A673 (cell line): Measurements from ENCODE around the gene ITIH1. TPM values are rescaled to one million over a fixed set of nuclear protein-coding genes. Genes with fewer than 3 reads are reported as not detected.

Experiments used
- BruUV-seq: library from RNA; stranded (reverse); fragments of 400-500 nt; replicated peaks from 2 replicates; lab custom pipeline; 2021; lab: Mats Ljungman, UMichigan
- CTCF ChIA-PET: fragments of 300-600 bp; sonication (Branson Sonifier 250); formaldehyde crosslinking; loops from one replicate; lab custom pipeline; 2022; ENCODE audit warnings: antibody characterized with exemption; lab: Charles Lee
- POLR2A ChIA-PET: fragments of 300-600 bp; sonication (Branson Sonifier 250); formaldehyde crosslinking; loops from one replicate; lab custom pipeline; 2022; ENCODE audit warnings: antibody characterized with exemption; ENCODE audit not compliant: low non-redundant PET; lab: Charles Lee
- DNase-seq: peaks from one replicate; pipeline ENCODE4 v3.0.0-alpha.2; 2015; ENCODE audit warnings: low spot score
- H3K27ac ChIP-seq: fragments of 200-600 bp; sonication (generic); 2 replicates; pipeline ENCODE4 v1.5.1; 2016; ENCODE audit warnings: mixed run types, low read depth, mild to moderate bottlenecking, mixed read lengths, antibody characterized with exemption, low read length; ENCODE audit not compliant: poor library complexity, severe bottlenecking
- H3K27me3 ChIP-seq: fragments of 200-600 bp; sonication (generic); replicated peaks from 2 replicates; pipeline ENCODE4 v1.6.1; 2017; ENCODE audit warnings: mixed run types, low read depth, mild to moderate bottlenecking, mixed read lengths, antibody characterized with exemption, low read length; ENCODE audit not compliant: insufficient read depth, poor library complexity
- H3K36me3 ChIP-seq: fragments of 200-600 bp; sonication (generic); 2 replicates; pipeline ENCODE4 v1.6.1; 2016; ENCODE audit warnings: mixed run types, mild to moderate bottlenecking, mixed read lengths, antibody characterized with exemption, low read length; ENCODE audit not compliant: insufficient read depth, poor library complexity, severe bottlenecking
- H3K4me1 ChIP-seq: fragments of 200-600 bp; sonication (generic); 2 replicates; pipeline ENCODE4 v1.6.1; 2017; ENCODE audit warnings: mixed run types, mild to moderate bottlenecking, mixed read lengths, antibody characterized with exemption, low read length; ENCODE audit not compliant: insufficient read depth, poor library complexity, severe bottlenecking
- H3K4me3 ChIP-seq: fragments of 200-600 bp; sonication (generic); 2 replicates; pipeline ENCODE4 v1.5.1; 2016; ENCODE audit warnings: low read depth, mixed run types, mild to moderate bottlenecking, mixed read lengths, low read length; ENCODE audit not compliant: poor library complexity, severe bottlenecking
- H3K9me3 ChIP-seq: fragments of 200-600 bp; sonication (generic); 2 replicates; pipeline ENCODE4 v1.6.1; 2016; ENCODE audit warnings: mixed run types, low read depth, mild to moderate bottlenecking, mixed read lengths, antibody characterized with exemption, low read length; ENCODE audit not compliant: poor library complexity, severe bottlenecking
- EZH2 ChIP-seq: fragments of 200-600 bp; sonication (generic); IDR thresholded peaks from 2 replicates; pipeline ENCODE4 v1.6.1; 2017; ENCODE audit warnings: borderline replicate concordance, low read depth, mild to moderate bottlenecking, mixed read lengths, antibody characterized with exemption, low read length; ENCODE audit not compliant: poor library complexity, severe bottlenecking
- intact Hi-C: fragments of 100-400 bp; cut with micrococcal nuclease; formaldehyde crosslinking; loops from one replicate; pipeline ENCODE4 v1.10.0; 2022; ENCODE audit not compliant: unreplicated experiment
- total RNA-seq: library from RNA; stranded (reverse); gene quantifications from 2 replicates; pipeline ENCODE4 v1.2.3, GENCODE V29; 2021
- TF ChIP-seq, protein P1 (sequence below): fragments of 300-800, 200-600 bp; sonication (generic); conservative IDR thresholded peaks from 2 replicates; pipeline ENCODE4 v1.5.1; 2017; ENCODE audit warnings: low read depth, mild to moderate bottlenecking, antibody characterized with exemption, low read length, moderate library complexity, mixed read lengths

ITIH1 gene
- total RNA-seq, 1 experiment from 2014 or later: not detected

DNA sequence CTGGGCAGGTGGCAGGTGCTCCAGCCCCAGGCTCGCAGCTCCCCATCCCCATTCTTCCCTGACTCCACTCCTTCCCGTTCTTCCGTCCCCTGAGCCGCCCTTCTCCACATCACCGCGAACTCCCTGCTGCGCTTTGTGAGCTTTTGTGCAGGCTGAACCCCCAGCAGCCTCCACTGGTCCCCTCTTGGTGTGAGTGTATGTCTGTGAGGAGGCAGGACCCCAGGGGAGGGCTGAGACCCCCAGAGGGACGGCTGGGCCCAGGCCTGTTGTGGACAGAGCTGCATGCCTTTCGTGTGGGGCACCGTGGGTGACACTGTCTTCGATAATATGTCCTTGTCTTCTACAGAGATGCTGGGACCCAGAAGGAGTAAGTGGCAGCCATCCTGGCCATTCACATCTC, 9.8 kb downstream of the ITIH1 start:
- Histone ChIP-seq H3K27me3 (no peaks in the 10 kb centered on the region), H3K4me1 (no peaks in the 10 kb centered on the region), H3K36me3 (no peaks in the 10 kb centered on the region), H3K27ac (no peak overlapping the region), H3K9me3 (no peaks in the 10 kb centered on the region), H3K4me3 (no peak overlapping the region)
- no TSS peak for BruUV-seq
- DNase-seq: no peak
- ChIA-PET CTCF (no interaction called here), POLR2A (no interaction called here)
- no peak for TF ChIP-seq EZH2
- TF ChIP-seq, protein P1, sequence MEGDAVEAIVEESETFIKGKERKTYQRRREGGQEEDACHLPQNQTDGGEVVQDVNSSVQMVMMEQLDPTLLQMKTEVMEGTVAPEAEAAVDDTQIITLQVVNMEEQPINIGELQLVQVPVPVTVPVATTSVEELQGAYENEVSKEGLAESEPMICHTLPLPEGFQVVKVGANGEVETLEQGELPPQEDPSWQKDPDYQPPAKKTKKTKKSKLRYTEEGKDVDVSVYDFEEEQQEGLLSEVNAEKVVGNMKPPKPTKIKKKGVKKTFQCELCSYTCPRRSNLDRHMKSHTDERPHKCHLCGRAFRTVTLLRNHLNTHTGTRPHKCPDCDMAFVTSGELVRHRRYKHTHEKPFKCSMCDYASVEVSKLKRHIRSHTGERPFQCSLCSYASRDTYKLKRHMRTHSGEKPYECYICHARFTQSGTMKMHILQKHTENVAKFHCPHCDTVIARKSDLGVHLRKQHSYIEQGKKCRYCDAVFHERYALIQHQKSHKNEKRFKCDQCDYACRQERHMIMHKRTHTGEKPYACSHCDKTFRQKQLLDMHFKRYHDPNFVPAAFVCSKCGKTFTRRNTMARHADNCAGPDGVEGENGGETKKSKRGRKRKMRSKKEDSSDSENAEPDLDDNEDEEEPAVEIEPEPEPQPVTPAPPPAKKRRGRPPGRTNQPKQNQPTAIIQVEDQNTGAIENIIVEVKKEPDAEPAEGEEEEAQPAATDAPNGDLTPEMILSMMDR: no peak
- intact Hi-C loops: no loop called here

DNA sequence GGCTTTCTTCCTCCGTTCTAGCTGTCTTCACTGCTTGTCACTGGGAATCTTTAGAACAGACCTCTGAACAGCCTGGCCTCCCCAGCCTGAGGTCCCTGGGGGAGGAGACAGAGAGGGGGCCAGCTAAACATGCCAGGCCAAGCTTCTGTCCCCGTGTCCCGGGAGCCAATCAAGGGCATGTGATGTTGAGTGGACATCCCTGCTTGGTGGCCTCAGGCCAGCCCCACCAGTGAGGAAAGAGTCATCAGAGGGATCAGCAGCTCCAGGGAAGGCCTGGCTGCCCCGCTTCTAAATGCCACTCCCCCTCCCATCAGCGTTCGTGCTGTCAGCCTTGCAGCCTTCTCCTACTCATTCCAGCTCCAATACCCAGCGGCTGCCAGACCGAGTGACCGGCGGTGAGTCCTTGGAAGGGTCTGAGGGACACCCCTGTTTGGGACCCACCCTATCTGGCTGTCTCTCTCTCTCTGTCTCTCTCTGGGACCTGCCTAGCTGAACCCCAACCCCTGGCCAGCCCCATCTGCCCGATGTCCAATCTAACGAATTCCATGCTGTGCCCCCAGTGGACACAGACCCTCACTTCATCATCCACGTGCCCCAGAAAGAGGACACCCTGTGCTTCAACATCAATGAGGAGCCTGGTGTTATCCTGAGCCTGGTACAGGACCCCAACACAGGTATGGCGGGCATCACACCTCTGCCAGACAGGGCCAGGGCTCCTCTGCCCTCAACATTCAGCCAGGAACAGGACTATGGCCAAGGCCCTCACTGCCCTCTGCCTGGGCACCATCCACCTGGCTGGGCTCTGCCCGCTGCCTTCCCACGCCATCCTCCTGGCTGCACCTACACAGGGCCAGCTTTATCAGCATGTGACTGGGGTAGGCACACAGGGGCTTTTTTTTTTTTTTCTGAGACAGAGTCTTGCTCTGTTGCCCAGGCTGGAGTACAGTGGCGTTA, 10.6 kb downstream of the ITIH1 start:
- POLR2A ChIA-PET: no interaction called here
- no peaks in the 10 kb centered on the region for H3K4me1 ChIP-seq
- no peak for DNase-seq
- H3K9me3 ChIP-seq: no peaks in the 10 kb centered on the region
- TF ChIP-seq, protein P1: no peak
- no peak for TF ChIP-seq EZH2
- intact Hi-C loops: no loop called here
- H3K27me3 ChIP-seq: no peaks in the 10 kb centered on the region
- H3K27ac ChIP-seq: no peak overlapping the region
- BruUV-seq: no TSS peak
- CTCF ChIA-PET: no interaction called here
- H3K4me3 ChIP-seq: no peak overlapping the region
- no peaks in the 10 kb centered on the region for H3K36me3 ChIP-seq

DNA sequence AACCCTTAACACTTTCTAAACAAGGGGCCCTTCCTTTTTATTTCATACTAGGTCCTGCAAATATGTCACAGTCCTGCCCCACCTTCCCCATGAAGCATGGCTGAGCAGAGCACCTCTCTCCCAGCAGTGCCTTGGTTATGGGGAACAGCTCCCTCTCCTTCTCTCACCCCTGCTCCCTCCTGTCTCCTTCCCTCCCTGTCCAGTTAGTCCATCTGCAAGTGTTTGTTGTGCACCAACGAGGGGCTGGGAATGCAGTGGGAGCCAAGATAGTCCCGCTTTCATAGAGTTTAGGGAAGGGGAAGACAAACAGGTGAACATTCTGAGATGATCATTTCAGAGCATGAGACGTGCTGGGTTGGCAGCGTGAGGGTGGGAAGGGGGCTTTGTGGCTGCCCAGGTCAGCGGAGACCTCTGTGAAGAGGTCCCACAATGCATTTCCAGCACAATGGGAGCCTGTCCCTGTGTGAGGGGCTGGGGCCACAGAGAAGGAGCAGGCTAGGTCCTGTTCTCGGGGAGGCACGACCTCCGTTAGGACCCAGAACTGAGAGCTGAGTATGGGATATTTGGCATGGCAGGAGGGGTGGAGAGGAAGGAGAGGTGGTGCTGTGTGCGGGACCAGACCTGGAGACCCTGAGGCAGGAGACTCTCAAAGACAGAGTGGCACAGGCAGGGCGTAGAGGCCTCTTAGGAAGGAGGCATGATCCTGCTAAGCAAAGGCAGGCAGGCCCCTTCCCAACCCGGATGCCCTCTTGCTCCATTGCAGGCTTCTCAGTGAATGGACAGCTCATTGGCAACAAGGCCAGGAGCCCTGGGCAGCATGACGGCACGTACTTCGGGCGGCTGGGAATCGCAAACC, 11.7 kb downstream of the ITIH1 start:
- TF ChIP-seq, protein P1: no peak
- TF ChIP-seq EZH2: no peak
- Histone ChIP-seq H3K9me3 (no peaks in the 10 kb centered on the region), H3K27ac (no peak overlapping the region), H3K27me3 (no peaks in the 10 kb centered on the region), H3K4me3 (no peak overlapping the region), H3K4me1 (no peaks in the 10 kb centered on the region), H3K36me3 (no peaks in the 10 kb centered on the region)
- ChIA-PET POLR2A (no interaction called here), CTCF (no interaction called here)
- no TSS peak for BruUV-seq
- intact Hi-C loops: no loop called here
- no peak for DNase-seq
